HL-60 (cell line): Measurements from ENCODE around the gene FBXO11.

Experiments
- TF ChIP-seq, protein P1 (sequence below): IDR thresholded peaks from one replicate; pipeline ENCODE4 v1.5.1; 2011; ENCODE audit warnings: low read length, control low read depth, inconsistent platforms; ENCODE audit not compliant: insufficient read depth
- TF ChIP-seq, protein P2 (sequence below): IDR thresholded peaks from 2 replicates; pipeline ENCODE4 v1.6.1; 2012; ENCODE audit warnings: low read depth; ENCODE audit not compliant: insufficient replicate concordance

DNA sequence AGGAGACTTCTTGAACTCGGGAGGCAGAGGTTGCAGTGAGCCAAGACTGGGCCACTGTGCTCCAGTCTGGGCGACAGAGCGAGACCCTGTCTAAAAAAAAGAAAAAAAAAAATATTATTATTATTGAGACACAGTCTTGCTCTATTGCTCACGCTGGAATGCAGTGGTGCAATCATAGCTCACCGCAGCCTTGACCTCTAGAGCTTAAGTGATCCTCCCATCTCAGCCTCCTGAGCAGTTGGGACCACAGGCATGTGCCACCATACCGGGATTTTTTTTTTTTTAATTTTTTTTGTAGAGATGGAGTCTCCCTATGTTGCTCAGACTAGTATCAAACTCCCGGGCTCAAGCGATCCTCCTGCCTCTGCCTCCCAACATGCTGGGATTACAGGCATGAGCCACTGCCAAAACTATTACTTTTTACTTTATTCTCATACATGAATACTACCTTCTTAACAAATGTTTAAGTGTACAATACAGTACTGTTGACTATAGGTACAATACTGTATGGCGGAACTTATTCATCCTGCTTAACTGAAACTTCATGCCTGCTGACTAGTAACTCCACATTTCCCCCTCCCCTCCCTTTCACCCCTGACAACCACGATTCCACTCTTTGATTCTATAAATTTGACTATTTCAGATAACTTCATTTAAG lies 15.5 kb downstream of the FBXO11 start:
- TF ChIP-seq, protein P1, sequence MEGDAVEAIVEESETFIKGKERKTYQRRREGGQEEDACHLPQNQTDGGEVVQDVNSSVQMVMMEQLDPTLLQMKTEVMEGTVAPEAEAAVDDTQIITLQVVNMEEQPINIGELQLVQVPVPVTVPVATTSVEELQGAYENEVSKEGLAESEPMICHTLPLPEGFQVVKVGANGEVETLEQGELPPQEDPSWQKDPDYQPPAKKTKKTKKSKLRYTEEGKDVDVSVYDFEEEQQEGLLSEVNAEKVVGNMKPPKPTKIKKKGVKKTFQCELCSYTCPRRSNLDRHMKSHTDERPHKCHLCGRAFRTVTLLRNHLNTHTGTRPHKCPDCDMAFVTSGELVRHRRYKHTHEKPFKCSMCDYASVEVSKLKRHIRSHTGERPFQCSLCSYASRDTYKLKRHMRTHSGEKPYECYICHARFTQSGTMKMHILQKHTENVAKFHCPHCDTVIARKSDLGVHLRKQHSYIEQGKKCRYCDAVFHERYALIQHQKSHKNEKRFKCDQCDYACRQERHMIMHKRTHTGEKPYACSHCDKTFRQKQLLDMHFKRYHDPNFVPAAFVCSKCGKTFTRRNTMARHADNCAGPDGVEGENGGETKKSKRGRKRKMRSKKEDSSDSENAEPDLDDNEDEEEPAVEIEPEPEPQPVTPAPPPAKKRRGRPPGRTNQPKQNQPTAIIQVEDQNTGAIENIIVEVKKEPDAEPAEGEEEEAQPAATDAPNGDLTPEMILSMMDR, result no peak
- TF ChIP-seq, protein P2, sequence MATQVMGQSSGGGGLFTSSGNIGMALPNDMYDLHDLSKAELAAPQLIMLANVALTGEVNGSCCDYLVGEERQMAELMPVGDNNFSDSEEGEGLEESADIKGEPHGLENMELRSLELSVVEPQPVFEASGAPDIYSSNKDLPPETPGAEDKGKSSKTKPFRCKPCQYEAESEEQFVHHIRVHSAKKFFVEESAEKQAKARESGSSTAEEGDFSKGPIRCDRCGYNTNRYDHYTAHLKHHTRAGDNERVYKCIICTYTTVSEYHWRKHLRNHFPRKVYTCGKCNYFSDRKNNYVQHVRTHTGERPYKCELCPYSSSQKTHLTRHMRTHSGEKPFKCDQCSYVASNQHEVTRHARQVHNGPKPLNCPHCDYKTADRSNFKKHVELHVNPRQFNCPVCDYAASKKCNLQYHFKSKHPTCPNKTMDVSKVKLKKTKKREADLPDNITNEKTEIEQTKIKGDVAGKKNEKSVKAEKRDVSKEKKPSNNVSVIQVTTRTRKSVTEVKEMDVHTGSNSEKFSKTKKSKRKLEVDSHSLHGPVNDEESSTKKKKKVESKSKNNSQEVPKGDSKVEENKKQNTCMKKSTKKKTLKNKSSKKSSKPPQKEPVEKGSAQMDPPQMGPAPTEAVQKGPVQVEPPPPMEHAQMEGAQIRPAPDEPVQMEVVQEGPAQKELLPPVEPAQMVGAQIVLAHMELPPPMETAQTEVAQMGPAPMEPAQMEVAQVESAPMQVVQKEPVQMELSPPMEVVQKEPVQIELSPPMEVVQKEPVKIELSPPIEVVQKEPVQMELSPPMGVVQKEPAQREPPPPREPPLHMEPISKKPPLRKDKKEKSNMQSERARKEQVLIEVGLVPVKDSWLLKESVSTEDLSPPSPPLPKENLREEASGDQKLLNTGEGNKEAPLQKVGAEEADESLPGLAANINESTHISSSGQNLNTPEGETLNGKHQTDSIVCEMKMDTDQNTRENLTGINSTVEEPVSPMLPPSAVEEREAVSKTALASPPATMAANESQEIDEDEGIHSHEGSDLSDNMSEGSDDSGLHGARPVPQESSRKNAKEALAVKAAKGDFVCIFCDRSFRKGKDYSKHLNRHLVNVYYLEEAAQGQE, result no peak
